GM18502 (cell line): Measurements from ENCODE around the gene COL6A2.
"Not testable (repeated sequence)": the region's sequence is repeated elsewhere in the genome, so short reads cannot be mapped to it uniquely, and the experiment has no call there.

ENCODE experiments used
- ATAC-seq: cut with Tn5 transposase; IDR thresholded peaks from one replicate; pipeline ENCODE4 v1.9.1; 2021; ENCODE audit warnings: mild to moderate bottlenecking; ENCODE audit not compliant: unreplicated experiment, poor library complexity

Gene COL6A2

DNA sequence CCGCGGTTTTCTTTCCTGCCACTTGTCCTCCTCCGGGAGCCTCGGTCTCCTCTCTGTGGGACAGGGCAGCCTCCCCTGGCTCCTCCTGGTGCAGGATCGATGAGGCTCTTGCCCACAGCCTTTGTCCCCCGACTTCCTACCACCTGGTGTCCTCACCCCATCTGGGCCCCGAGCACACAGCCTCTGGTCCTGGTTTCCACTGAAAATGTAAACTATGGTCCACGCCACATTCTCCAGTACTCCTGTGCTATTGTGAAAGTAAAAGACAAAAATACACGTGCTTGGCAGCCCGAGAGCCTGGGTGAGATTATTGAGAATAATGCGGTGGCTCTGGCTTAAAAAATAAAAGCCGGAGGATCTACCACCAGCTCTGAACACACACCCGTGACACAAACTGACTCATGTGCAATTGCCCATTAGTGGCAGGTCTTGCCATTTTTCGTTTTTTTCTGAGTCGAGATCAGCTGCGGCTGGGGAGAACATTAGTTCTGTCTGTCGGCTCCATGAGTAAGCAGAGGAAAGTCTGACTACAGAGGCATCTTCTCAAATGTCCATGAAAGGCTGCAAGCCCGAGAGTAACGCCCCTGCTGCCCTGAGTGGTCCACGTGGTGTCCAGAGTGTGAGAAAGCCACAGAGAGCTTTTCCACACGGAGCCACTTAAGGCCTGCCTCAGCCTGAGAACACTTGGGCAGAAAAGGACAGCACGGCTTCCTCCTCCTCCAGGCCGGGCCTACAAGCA, 5.7 kb upstream of the COL6A2 start:
- no peak for ATAC-seq

GRCh38 chr21:46092811-46093667, 4.9 kb upstream of the COL6A2 start:
- no peak for ATAC-seq

- no peak for ATAC-seq
Measured at GRCh38 chr21:46093668-46094400, 4.1 kb upstream of the COL6A2 start.

GRCh38 chr21:46094401-46095082, 3.4 kb upstream of the COL6A2 start:
- ATAC-seq = no peak

GRCh38 chr21:46095083-46095719, 2.7 kb upstream of the COL6A2 start:
- ATAC-seq = no peak

- no peak for ATAC-seq
Measured at GRCh38 chr21:46095814-46096595, 1.9 kb upstream of the COL6A2 start.

GRCh38 chr21:46096596-46097335, 1.1 kb upstream of the COL6A2 start:
- no peak for ATAC-seq

- no peak for ATAC-seq
Measured at GRCh38 chr21:46098303-46099141, 610 bp downstream of the COL6A2 start.

DNA sequence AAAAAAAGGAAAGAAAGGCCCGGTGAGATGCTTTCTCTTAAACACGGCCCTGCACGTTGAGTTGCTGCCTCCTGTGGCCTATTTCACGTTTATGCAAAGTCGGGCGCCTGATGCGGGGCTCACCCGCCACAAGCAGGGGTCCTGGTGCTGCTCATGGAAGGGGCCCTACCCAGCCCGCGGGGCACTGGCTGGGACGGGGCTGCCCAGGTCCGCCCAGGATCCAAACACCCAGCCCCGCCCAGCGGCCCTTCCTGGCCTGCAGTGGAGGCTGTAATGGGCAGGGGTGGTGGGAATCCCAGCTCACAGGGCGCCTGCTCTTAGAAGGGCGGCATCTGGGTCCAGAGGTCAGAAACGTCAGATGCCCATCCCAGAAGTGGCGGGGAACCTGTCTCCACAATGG, 1.6 kb downstream of the COL6A2 start:
- no peak for ATAC-seq

DNA sequence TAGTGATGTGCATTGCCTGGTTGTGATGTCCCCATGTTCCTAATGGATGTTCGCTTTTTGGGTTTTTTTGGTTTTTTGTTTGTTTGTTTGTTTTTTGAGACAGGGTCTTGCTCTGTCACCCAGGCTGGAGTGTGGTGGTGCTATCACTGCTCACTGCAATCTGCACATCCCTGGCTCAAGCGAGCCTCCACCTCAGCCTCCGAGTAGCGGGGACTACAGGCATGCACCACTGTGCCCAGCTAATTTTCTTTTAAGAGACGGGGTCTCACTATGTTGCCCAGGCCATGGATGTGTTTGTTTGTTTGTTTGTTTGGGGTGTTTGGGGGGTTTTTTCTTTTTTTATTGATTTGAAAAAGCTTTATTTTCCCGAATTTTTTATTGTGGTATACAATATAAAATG, 2.1 kb downstream of the COL6A2 start:
- no peak for ATAC-seq

DNA sequence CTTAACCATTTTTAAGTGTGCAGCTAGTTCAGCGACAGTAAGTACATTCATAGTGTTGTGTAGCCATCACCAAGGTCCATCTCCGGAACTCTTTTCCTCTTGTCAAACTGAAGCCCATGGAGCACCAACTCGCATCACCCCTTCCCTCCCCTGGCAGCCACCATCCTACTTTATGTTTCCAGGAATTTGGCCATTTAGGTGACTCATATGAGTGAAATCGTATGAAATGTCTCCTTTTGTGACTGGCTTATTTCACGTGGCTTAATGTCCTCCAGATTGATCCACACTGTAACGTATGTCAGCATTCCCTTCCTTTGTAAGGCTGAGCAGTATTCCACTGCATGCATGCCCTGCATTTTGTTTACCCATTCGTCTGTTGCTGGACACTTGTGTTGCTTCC, 2.5 kb downstream of the COL6A2 start:
- ATAC-seq = no peak

GRCh38 chr21:46100906-46101305, 3.0 kb downstream of the COL6A2 start:
- ATAC-seq = no peak

GRCh38 chr21:46104104-46104503, 6.2 kb downstream of the COL6A2 start:
- no peak for ATAC-seq

DNA sequence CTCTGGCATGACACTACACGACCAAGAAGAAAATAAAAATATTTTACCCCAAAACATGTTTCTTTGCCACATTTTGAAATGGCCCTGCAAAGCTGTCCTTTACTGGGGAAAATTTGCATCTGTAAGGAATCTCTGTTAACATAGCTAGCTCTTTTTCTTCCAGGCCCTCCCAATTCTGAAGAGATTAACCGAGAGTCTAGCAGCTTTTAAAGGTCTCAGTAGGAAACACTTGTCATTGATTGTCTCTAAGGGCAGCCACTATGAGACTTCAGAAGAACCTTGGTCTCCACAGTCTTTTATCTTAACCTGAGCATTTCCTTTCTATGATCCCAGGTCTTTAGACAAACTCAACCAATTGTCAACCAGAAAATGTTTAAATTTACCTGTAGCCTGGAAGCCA, 9.5 kb downstream of the COL6A2 start:
- not testable (repeated sequence) for ATAC-seq

- no peak for ATAC-seq
Measured at GRCh38 chr21:46108827-46109312, 11.0 kb downstream of the COL6A2 start.

GRCh38 chr21:46109313-46110221, 11.7 kb downstream of the COL6A2 start:
- no peak for ATAC-seq
